PC-9 (cell line): ENCODE results near the gene CNOT1. TPM values are rescaled to one million over a fixed set of nuclear protein-coding genes. Genes with fewer than 3 reads are reported as not detected.

Experiments used
- BruUV-seq: library from RNA; stranded (reverse); fragments of 400-500 nt; replicated peaks from 2 replicates; lab custom pipeline; 2021; lab: Mats Ljungman, UMichigan
- CTCF ChIA-PET: fragments of 300-600 bp; sonication (Branson Sonifier 250); formaldehyde crosslinking; loops from one replicate; lab custom pipeline; 2022; ENCODE audit warnings: antibody characterized with exemption; lab: Charles Lee
- POLR2A ChIA-PET: fragments of 300-600 bp; sonication (Branson Sonifier 250); formaldehyde crosslinking; loops from one replicate; lab custom pipeline; 2022; ENCODE audit warnings: antibody characterized with exemption; ENCODE audit not compliant: unreplicated experiment; lab: Charles Lee
- DNase-seq, 2 experiments: peaks; one replicate each; pipeline versions ENCODE4 v3.0.0 to v3.0.0-alpha.2; 2015 to 2022; ENCODE audit warnings: mixed read lengths in 1 of 2
- H2AFZ ChIP-seq: fragments of 200-600 bp; sonication (generic); 2 replicates; pipeline ENCODE4 v1.8.1; 2017; ENCODE audit warnings: antibody characterized with exemption
- H3F3A ChIP-seq: fragments of 200-600 bp; sonication (generic); 2 replicates; pipeline ENCODE4 v1.8.1; 2017; ENCODE audit warnings: antibody characterized with exemption, mild to moderate bottlenecking, low read depth; ENCODE audit not compliant: insufficient read depth
- H3K27ac ChIP-seq: fragments of 200-600 bp; sonication (generic); 2 replicates; pipeline ENCODE4 v1.6.1; 2016; ENCODE audit warnings: mixed run types
- H3K27me3 ChIP-seq: fragments of 200-600 bp; sonication (generic); 2 replicates; pipeline ENCODE4 v1.6.1; 2016; ENCODE audit warnings: low read depth, mixed run types; ENCODE audit not compliant: insufficient read depth
- H3K36me3 ChIP-seq: fragments of 200-600 bp; sonication (generic); 2 replicates; pipeline ENCODE4 v1.6.1; 2016; ENCODE audit warnings: low read depth, mixed run types
- H3K4me1 ChIP-seq: fragments of 200-600 bp; sonication (generic); replicated peaks from 2 replicates; pipeline ENCODE4 v1.6.1; 2016; ENCODE audit warnings: mixed run types; ENCODE audit not compliant: insufficient read depth
- H3K4me2 ChIP-seq: fragments of 200-600 bp; sonication (generic); 2 replicates; pipeline ENCODE4 v1.6.1; 2017; ENCODE audit warnings: mixed run types
- H3K4me3 ChIP-seq: fragments of 200-600 bp; sonication (generic); 2 replicates; pipeline ENCODE4 v1.6.1; 2016; ENCODE audit warnings: mixed run types
- H3K79me2 ChIP-seq: fragments of 200-600 bp; sonication (generic); 2 replicates; pipeline ENCODE4 v1.6.1; 2017; ENCODE audit warnings: low read depth, mixed run types
- H3K9me2 ChIP-seq: fragments of 200-600 bp; sonication (generic); 2 replicates; pipeline ENCODE4 v1.8.1; 2017; ENCODE audit warnings: mild to moderate bottlenecking; ENCODE audit not compliant: insufficient read depth
- H3K9me3 ChIP-seq: fragments of 200-600 bp; sonication (generic); 2 replicates; pipeline ENCODE4 v1.8.1; 2016; ENCODE audit warnings: low read depth; ENCODE audit not compliant: insufficient read depth
- H4K20me1 ChIP-seq: fragments of 200-600 bp; sonication (generic); 2 replicates; pipeline ENCODE4 v1.8.1; 2017; ENCODE audit not compliant: insufficient read depth
- CTCF ChIP-seq: fragments of 200-600 bp; sonication (generic); conservative IDR thresholded peaks from 2 replicates; pipeline ENCODE4 v1.6.1; 2017; ENCODE audit warnings: mixed run types, antibody characterized with exemption, mild to moderate bottlenecking, moderate library complexity
- EZH2 ChIP-seq: fragments of 200-600 bp; sonication (generic); IDR thresholded peaks from 2 replicates; pipeline ENCODE4 v1.8.0; 2017; ENCODE audit warnings: antibody characterized with exemption, low read depth
- intact Hi-C: fragments of 100-400 bp; cut with micrococcal nuclease; formaldehyde crosslinking; loops from one replicate; pipeline ENCODE4 v1.10.0; 2022; ENCODE audit not compliant: unreplicated experiment
- total RNA-seq: library from RNA; stranded (reverse); gene quantifications from 2 replicates; pipeline ENCODE4 v1.2.3, GENCODE V29; 2021

CNOT1 gene
- total RNA-seq, 1 experiment from 2014 or later: 233 TPM

- TF ChIP-seq CTCF (no peak), EZH2 (no peak)
- Histone ChIP-seq H3K9me2 (0 out of 2 replicates have a peak, but pooled peaks cover 3% of the 10 kb centered on the region), H3K36me3 (peaks cover 27% of the 10 kb centered on the region), H3K79me2 (peaks cover 99% of the 10 kb centered on the region), H3K4me1 (peaks cover 10% of the 10 kb centered on the region), H4K20me1 (peaks cover 77% of the 10 kb centered on the region), H3K27ac (no peak overlapping the region), H2AFZ (no peak overlapping the region), H3K27me3 (no peaks in the 10 kb centered on the region), H3K4me3 (no peak overlapping the region), H3F3A (peaks cover 8% of the 10 kb centered on the region; the same call in 1 of the 2 replicates), H3K9me3 (no peaks in the 10 kb centered on the region), H3K4me2 (no peak overlapping the region)
- BruUV-seq: no TSS peak
- no peak for DNase-seq
- intact Hi-C loops: no loop called here
- ChIA-PET POLR2A (no interaction called here), CTCF (no interaction called here)
Measured at GRCh38 chr16:58624209-58624608, 5.4 kb downstream of the CNOT1 start.

- Histone ChIP-seq H4K20me1 (peaks cover 80% of the 10 kb centered on the region), H2AFZ (no peak overlapping the region), H3K79me2 (peaks cover 99% of the 10 kb centered on the region), H3K27me3 (no peaks in the 10 kb centered on the region), H3K4me1 (no peaks in the 10 kb centered on the region), H3K36me3 (peaks cover 28% of the 10 kb centered on the region), H3K4me2 (no peak overlapping the region), H3K27ac (no peak overlapping the region), H3K9me2 (no peaks in the 10 kb centered on the region), H3K4me3 (no peak overlapping the region), H3F3A (peaks cover 23% of the 10 kb centered on the region; the same call in 1 of the 2 replicates), H3K9me3 (no peaks in the 10 kb centered on the region)
- ChIA-PET POLR2A (no interaction called here), CTCF (no interaction called here)
- no peak for TF ChIP-seq EZH2
- TF ChIP-seq CTCF: no peak
- BruUV-seq: no TSS peak
- intact Hi-C loops: no loop called here
- DNase-seq: peak in 1 of 2 experiments; percentile 36
Measured at GRCh38 chr16:58620396-58620795, 9.2 kb downstream of the CNOT1 start.

DNA sequence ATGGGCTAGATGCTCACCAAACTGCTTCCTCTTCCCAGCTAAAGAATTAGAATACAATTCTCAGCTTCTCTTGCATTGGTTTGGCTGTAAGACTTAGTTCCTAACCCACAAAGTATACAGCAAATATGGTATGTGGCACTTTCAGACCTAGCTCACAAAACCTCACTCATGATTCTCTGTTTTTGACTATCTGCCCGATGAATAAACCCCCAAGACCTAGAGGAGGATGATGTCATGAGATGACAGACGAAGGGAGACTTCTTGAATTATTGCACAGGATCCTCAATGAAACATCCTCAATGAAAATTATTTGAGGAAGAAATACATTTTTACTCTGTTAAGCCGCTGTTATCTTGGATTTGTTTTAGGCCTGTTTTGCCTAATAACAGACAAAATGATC, 14.3 kb downstream of the CNOT1 start:
- DNase-seq: no peak
- H3K4me3 ChIP-seq: no peak overlapping the region
- no peaks in the 10 kb centered on the region for H3K9me3 ChIP-seq
- H2AFZ ChIP-seq: no peak overlapping the region
- CTCF ChIA-PET: interaction anchor here (0.7 kb wide), 1 partner anchor 278 kb away, joined by 5 read pairs; no protein-coding TSS in a partner anchor
- TF ChIP-seq CTCF (no peak), EZH2 (no peak)
- POLR2A ChIA-PET: no interaction called here
- no peak overlapping the region for H3K27ac ChIP-seq
- intact Hi-C loops: no loop called here
- peaks cover 92% of the 10 kb centered on the region for H4K20me1 ChIP-seq
- no peaks in the 10 kb centered on the region for H3K9me2 ChIP-seq
- H3K4me2 ChIP-seq: no peak overlapping the region
- H3F3A ChIP-seq: peaks cover 27% of the 10 kb centered on the region; the same call in 1 of the 2 replicates
- peaks cover 15% of the 10 kb centered on the region; the same call in 1 of the 2 replicates for H3K36me3 ChIP-seq
- H3K27me3 ChIP-seq: no peaks in the 10 kb centered on the region
- no TSS peak for BruUV-seq
- no peaks in the 10 kb centered on the region for H3K4me1 ChIP-seq
- peaks cover 98% of the 10 kb centered on the region for H3K79me2 ChIP-seq
